ENCODE results near the gene IQCM.

GRCh38 chr4:149702414-149703293 is 113.0 kb downstream of the IQCM start:
- no peak for TF ChIP-seq CTCF (IDR thresholded peaks at IDR 0.05)
- no peak for TF ChIP-seq TEAD4 (CRISPR knock-in tag; IDR thresholded peaks at IDR 0.05)
- TF ChIP-seq HMGXB4 (CRISPR knock-in tag; IDR thresholded peaks at IDR 0.05), result no peak
- no peak for TF ChIP-seq ZNF281 (CRISPR knock-in tag; IDR thresholded peaks at IDR 0.05)
- TF ChIP-seq ATF2 (CRISPR knock-in tag; IDR thresholded peaks at IDR 0.05; ENCODE audit: borderline replicate concordance, low read depth), result no peak
- TF ChIP-seq SMAD3 (CRISPR knock-in tag; IDR thresholded peaks at IDR 0.05; ENCODE audit: borderline replicate concordance), result no peak
- TF ChIP-seq ZNF121 (CRISPR knock-in tag; IDR thresholded peaks at IDR 0.05), result no peak
- TF ChIP-seq ZNF263 (CRISPR knock-in tag; IDR thresholded peaks at IDR 0.05; ENCODE audit: low read depth), result no peak
- TF ChIP-seq JUN (CRISPR knock-in tag; IDR thresholded peaks at IDR 0.05), result no peak
- no peak for TF ChIP-seq CREB1 (CRISPR knock-in tag; IDR thresholded peaks at IDR 0.05)
- no peak for TF ChIP-seq NFATC4 (CRISPR knock-in tag; IDR thresholded peaks at IDR 0.05)
- no peak for TF ChIP-seq PREB (CRISPR knock-in tag; IDR thresholded peaks at IDR 0.05; ENCODE audit: borderline replicate concordance)
